Measurements from ENCODE around the gene HECTD4. TPM values are rescaled to one million over a fixed set of nuclear protein-coding genes. Genes with fewer than 3 reads are reported as not detected.

HECTD4 gene
- total RNA-seq, 1 experiment from 2014 or later: 31.2 TPM

GRCh38 chr12:112325157-112325556 lies 57.1 kb downstream of the HECTD4 start:
- Histone ChIP-seq H4K20me1 (ENCODE audit: insufficient read depth) (no peaks in the 10 kb centered on the region), H3K4me3 (replicated peaks in 1 of 2; ENCODE audit: low read depth in 1 of 2, low read length in 2 of 2) (no peak overlapping the region), H2AFZ (ENCODE audit: low read depth, low read length, poor library complexity, severe bottlenecking) (no peak overlapping the region), H3K9me2 (ENCODE audit: insufficient read depth) (no peaks in the 10 kb centered on the region), H3K4me1 (ENCODE audit: control insufficient read depth in 1 of 2, insufficient read depth in 2 of 2, low read length in 2 of 2) (no peaks in the 10 kb centered on the region), H3K27ac (ENCODE audit: low read depth, low read length) (no peak overlapping the region), H3K79me2 (ENCODE audit: insufficient read depth, low read length) (no peaks in the 10 kb centered on the region; the same call in 1 of the 2 replicates), H3K9ac (ENCODE audit: low read length) (no peak overlapping the region), H3K9me3 (ENCODE audit: control insufficient read depth in 1 of 2, insufficient read depth in 1 of 2, low read depth in 1 of 2, low read length in 2 of 2) (no peaks in the 10 kb centered on the region), H3K27me3 (ENCODE audit: insufficient read depth, low read length) (no peaks in the 10 kb centered on the region), H3K4me2 (ENCODE audit: low read length) (no peak overlapping the region), H3K36me3 (ENCODE audit: control insufficient read depth in 1 of 2, insufficient read depth in 2 of 2, low read length in 2 of 2) (no peaks in the 10 kb centered on the region)
- ChIA-PET RAD21 (ENCODE audit: low non-redundant PET in 1 of 2, low total read pairs in 2 of 2, uncharacterized antibody in 2 of 2, unreplicated experiment in 2 of 2) (no interaction called here), CTCF (interaction anchor here (1.3 kb wide), 1 partner anchor 28 kb away, joined by 3 read pairs; no protein-coding TSS in a partner anchor), POLR2A (no interaction called here)
- ATAC-seq (no peak), DNase-seq (ENCODE audit: low read depth, low spot score) (no peak)
- TF ChIP-seq SIN3A (IDR thresholded peaks at IDR 0.05; ENCODE audit: low read depth) (no peak), ZFX (IDR thresholded peaks at IDR 0.05) (no peak), EZH2phosphoT487 (IDR thresholded peaks at IDR 0.05; ENCODE audit: borderline replicate concordance) (no peak), ZNF274 (IDR thresholded peaks at IDR 0.05; ENCODE audit: low read depth, low read length) (no peak), SP1 (IDR thresholded peaks at IDR 0.05; ENCODE audit: low read depth) (no peak), EGR1 (IDR thresholded peaks at IDR 0.05; ENCODE audit: low read depth) (no peak), CEBPB (IDR thresholded peaks at IDR 0.05; ENCODE audit: low read depth) (no peak), MAX (IDR thresholded peaks at IDR 0.05) (no peak), POLR2AphosphoS5 (IDR thresholded peaks at IDR 0.05; ENCODE audit: low read depth, low read length) (no peak), POLR2A (IDR thresholded peaks at IDR 0.05; ENCODE audit: borderline replicate concordance, extremely low read depth, insufficient read depth, insufficient read length) (no peak), CBX3 (IDR thresholded peaks at IDR 0.05; ENCODE audit: low read depth) (no peak)
- TF ChIP-seq, protein P1, sequence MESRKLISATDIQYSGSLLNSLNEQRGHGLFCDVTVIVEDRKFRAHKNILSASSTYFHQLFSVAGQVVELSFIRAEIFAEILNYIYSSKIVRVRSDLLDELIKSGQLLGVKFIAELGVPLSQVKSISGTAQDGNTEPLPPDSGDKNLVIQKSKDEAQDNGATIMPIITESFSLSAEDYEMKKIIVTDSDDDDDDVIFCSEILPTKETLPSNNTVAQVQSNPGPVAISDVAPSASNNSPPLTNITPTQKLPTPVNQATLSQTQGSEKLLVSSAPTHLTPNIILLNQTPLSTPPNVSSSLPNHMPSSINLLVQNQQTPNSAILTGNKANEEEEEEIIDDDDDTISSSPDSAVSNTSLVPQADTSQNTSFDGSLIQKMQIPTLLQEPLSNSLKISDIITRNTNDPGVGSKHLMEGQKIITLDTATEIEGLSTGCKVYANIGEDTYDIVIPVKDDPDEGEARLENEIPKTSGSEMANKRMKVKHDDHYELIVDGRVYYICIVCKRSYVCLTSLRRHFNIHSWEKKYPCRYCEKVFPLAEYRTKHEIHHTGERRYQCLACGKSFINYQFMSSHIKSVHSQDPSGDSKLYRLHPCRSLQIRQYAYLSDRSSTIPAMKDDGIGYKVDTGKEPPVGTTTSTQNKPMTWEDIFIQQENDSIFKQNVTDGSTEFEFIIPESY (IDR thresholded peaks at IDR 0.05; ENCODE audit: extremely low read depth, insufficient replicate concordance, low read length): no peak
- TF ChIP-seq, protein P2, sequence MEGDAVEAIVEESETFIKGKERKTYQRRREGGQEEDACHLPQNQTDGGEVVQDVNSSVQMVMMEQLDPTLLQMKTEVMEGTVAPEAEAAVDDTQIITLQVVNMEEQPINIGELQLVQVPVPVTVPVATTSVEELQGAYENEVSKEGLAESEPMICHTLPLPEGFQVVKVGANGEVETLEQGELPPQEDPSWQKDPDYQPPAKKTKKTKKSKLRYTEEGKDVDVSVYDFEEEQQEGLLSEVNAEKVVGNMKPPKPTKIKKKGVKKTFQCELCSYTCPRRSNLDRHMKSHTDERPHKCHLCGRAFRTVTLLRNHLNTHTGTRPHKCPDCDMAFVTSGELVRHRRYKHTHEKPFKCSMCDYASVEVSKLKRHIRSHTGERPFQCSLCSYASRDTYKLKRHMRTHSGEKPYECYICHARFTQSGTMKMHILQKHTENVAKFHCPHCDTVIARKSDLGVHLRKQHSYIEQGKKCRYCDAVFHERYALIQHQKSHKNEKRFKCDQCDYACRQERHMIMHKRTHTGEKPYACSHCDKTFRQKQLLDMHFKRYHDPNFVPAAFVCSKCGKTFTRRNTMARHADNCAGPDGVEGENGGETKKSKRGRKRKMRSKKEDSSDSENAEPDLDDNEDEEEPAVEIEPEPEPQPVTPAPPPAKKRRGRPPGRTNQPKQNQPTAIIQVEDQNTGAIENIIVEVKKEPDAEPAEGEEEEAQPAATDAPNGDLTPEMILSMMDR (IDR thresholded peaks at IDR 0.05 in 2 of 3, conservative IDR thresholded peaks at IDR 0.05 in 1 of 3; ENCODE audit: borderline replicate concordance in 1 of 3, insufficient read depth in 1 of 3, low read depth in 2 of 3, low read length in 2 of 3): no peak
- TF ChIP-seq, protein P3, sequence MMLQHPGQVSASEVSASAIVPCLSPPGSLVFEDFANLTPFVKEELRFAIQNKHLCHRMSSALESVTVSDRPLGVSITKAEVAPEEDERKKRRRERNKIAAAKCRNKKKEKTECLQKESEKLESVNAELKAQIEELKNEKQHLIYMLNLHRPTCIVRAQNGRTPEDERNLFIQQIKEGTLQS (IDR thresholded peaks at IDR 0.05): no peak
- intact Hi-C loops (cut with micrococcal nuclease): no loop called here
- BruUV-seq (replicated peaks): no TSS peak
